CD14-positive monocyte (primary cell): ENCODE data around the gene REN. TPM values are rescaled to one million over a fixed set of nuclear protein-coding genes. Genes with fewer than 3 reads are reported as not detected.

Experiments
- DNase-seq, 3 donors: peaks; one replicate each; pipeline ENCODE4 v3.0.0-alpha.2; 2011 to 2022
- H2AFZ ChIP-seq: 2 replicates; pipeline ENCODE4 v1.6.0; 2012; ENCODE audit warnings: mild to moderate bottlenecking, low read depth, low read length, inconsistent platforms; ENCODE audit not compliant: insufficient read depth, poor library complexity, severe bottlenecking
- H3K27ac ChIP-seq, 2 donors: 1 replicate in 1 of 2; 2 replicates in 1 of 2; pipeline ENCODE4 v1.5.1; 2012 to 2013; ENCODE audit warnings: low read length in 2 of 2, control low read depth in 1 of 2, inconsistent platforms in 1 of 2, low read depth in 1 of 2, mild to moderate bottlenecking in 1 of 2
- H3K27me3 ChIP-seq, 2 donors: one replicate each; pipeline versions ENCODE4 v1.6.0 to v1.6.1; 2011 to 2013; ENCODE audit warnings: low read length in 2 of 2; ENCODE audit not compliant: control insufficient read depth in 2 of 2, insufficient read depth in 2 of 2
- H3K36me3 ChIP-seq, 2 donors: replicated peaks in 1 of 2; 1 replicate in 1 of 2; 2 replicates in 1 of 2; pipeline versions ENCODE4 v1.5.1 to v1.6.1; 2012 to 2013; ENCODE audit warnings: low read length in 2 of 2, control low read depth in 1 of 2, inconsistent platforms in 1 of 2, mild to moderate bottlenecking in 1 of 2; ENCODE audit not compliant: insufficient read depth in 2 of 2, control insufficient read depth in 1 of 2
- H3K4me1 ChIP-seq, 2 donors: 1 replicate in 1 of 2; 2 replicates in 1 of 2; pipeline versions ENCODE4 v1.5.1 to v1.6.1; 2012 to 2013; ENCODE audit warnings: low read length in 2 of 2, control low read depth in 1 of 2, inconsistent platforms in 1 of 2, mild to moderate bottlenecking in 1 of 2, moderate library complexity in 1 of 2; ENCODE audit not compliant: insufficient read depth in 2 of 2, control insufficient read depth in 1 of 2
- H3K4me2 ChIP-seq: replicated peaks from 2 replicates; pipeline ENCODE3; 2012; ENCODE audit warnings: low read length, moderate library complexity, mild to moderate bottlenecking; ENCODE audit not compliant: poor library complexity, severe bottlenecking; ENCODE audit errors: extremely low read depth
- H3K4me3 ChIP-seq, 3 experiments: fragments of 200-600 bp in 1 of 3; sonication (generic) in 1 of 3; replicated peaks in 1 of 3; 1 replicate in 2 of 3; 2 replicates in 1 of 3; pipeline ENCODE4 v1.5.1; 2011 to 2013; ENCODE audit warnings: low read length in 3 of 3, mild to moderate bottlenecking in 3 of 3, control low read depth in 2 of 3, low read depth in 2 of 3, inconsistent platforms in 1 of 3, moderate library complexity in 1 of 3
- H3K79me2 ChIP-seq: 2 replicates; pipeline ENCODE4 v1.6.0; 2012; ENCODE audit warnings: mild to moderate bottlenecking, control low read depth, inconsistent platforms, low read length, moderate library complexity; ENCODE audit not compliant: insufficient read depth
- H3K9ac ChIP-seq: 2 replicates; pipeline ENCODE4 v1.6.0; 2017; ENCODE audit warnings: low read length, mild to moderate bottlenecking; ENCODE audit not compliant: insufficient read depth, poor library complexity, severe bottlenecking
- H3K9me3 ChIP-seq, 2 donors: replicated peaks in 1 of 2; 1 replicate in 1 of 2; 2 replicates in 1 of 2; pipeline versions ENCODE4 v1.5.1 to v1.6.1; 2012 to 2013; ENCODE audit warnings: low read length in 2 of 2, control low read depth in 1 of 2; ENCODE audit not compliant: control insufficient read depth in 1 of 2, insufficient read depth in 1 of 2
- H4K20me1 ChIP-seq: 2 replicates; pipeline ENCODE4 v1.6.0; 2012; ENCODE audit warnings: mild to moderate bottlenecking, low read length, control low read depth, moderate library complexity; ENCODE audit not compliant: insufficient read depth
- H3K27ac Mint-ChIP-seq, 7 donors: one replicate each; pipeline ENCODE4 v1.8.0; 2020; ENCODE audit warnings: mild to moderate bottlenecking in 7 of 7, mixed read lengths in 7 of 7, moderate library complexity in 6 of 7, inconsistent platforms in 2 of 7
- H3K27me3 Mint-ChIP-seq, 3 donors: one replicate each; pipeline ENCODE4 v1.8.0; 2021 to 2022; ENCODE audit warnings: low read depth in 3 of 3, mild to moderate bottlenecking in 3 of 3, mixed read lengths in 3 of 3, moderate library complexity in 3 of 3, inconsistent platforms in 1 of 3
- H3K36me3 Mint-ChIP-seq, 2 donors: one replicate each; pipeline ENCODE4 v1.8.0; 2020; ENCODE audit warnings: mixed read lengths in 2 of 2, inconsistent platforms in 1 of 2, mild to moderate bottlenecking in 1 of 2
- H3K4me1 Mint-ChIP-seq: one replicate; pipeline ENCODE4 v1.8.0; 2020; ENCODE audit warnings: mild to moderate bottlenecking, mixed read lengths
- H3K4me3 Mint-ChIP-seq, 2 donors: one replicate each; pipeline ENCODE4 v1.8.0; 2020; ENCODE audit warnings: mild to moderate bottlenecking in 2 of 2, mixed read lengths in 2 of 2, moderate library complexity in 1 of 2
- H3K9me3 Mint-ChIP-seq, 7 donors: one replicate each; pipeline ENCODE4 v1.8.0; 2020 to 2022; ENCODE audit warnings: mixed read lengths in 7 of 7, mild to moderate bottlenecking in 6 of 7, moderate library complexity in 6 of 7, inconsistent platforms in 2 of 7
- CTCF ChIP-seq: fragments of 200-600 bp; IDR thresholded peaks from one replicate; pipeline ENCODE4 v1.8.0; 2022; ENCODE audit warnings: antibody characterized with exemption, mild to moderate bottlenecking
- WGBS: methylation state at CpG from one replicate; pipeline ENCODE4 v1.1.5; 2013; ENCODE audit warnings: missing lambda C conversion rate; ENCODE audit not compliant: insufficient coverage; 5-methylcytosine and 5-hydroxymethylcytosine counted together
- intact Hi-C, 2 donors: fragments of 100-400 bp; cut with micrococcal nuclease; formaldehyde crosslinking; loops; one replicate each; pipeline versions ENCODE4 v1.15.0 to v1.15.1; 2023
- polyA plus RNA-seq, 3 donors: library from polyadenylated mRNA; depleted of rRNA in 1 of 3; unstranded in 2 of 3; stranded (reverse) in 1 of 3; fragments of 300-500 nt in 2 of 3; fragments of >200 nt in 1 of 3; fragmentation: Illumina TruSeq in 2 of 3; gene quantifications; 1 replicate in 2 of 3; 2 replicates in 1 of 3; pipeline ENCODE4 v1.2.3, GENCODE V29; 2012 to 2021

Gene REN
- polyA plus RNA-seq, 3 donors: not detected

GRCh38 chr1:204126386-204126785 is 39.8 kb downstream of the REN start:
- Mint-ChIP-seq H3K27ac (peak overlapping the region in 1 of 7 donors; percentile 17), H3K4me3 (no peak overlapping the region), H3K27me3 (peaks cover 2 to 7% (median 6%) of the 10 kb centered on the region in 3 donors), H3K4me1 (peaks cover 8% of the 10 kb centered on the region), H3K36me3 (no peaks in the 10 kb centered on the region), H3K9me3 (no peaks in the 10 kb centered on the region)
- Histone ChIP-seq H3K27ac (no peak overlapping the region), H3K9me3 (no peaks in the 10 kb centered on the region), H4K20me1 (no peaks in the 10 kb centered on the region), H3K4me3 (no peak overlapping the region), H3K9ac (no peak overlapping the region), H3K36me3 (no peaks in the 10 kb centered on the region), H3K79me2 (no peaks in the 10 kb centered on the region), H3K4me2 (no peak overlapping the region), H3K4me1 (peaks cover 7 to 8% of the 10 kb centered on the region in 2 donors), H3K27me3 (no peaks in the 10 kb centered on the region), H2AFZ (no peak overlapping the region)
- no peak for TF ChIP-seq CTCF
- WGBS: 94% methylated on average over 8 of the region's 8 CpGs
- DNase-seq: no peak
- intact Hi-C loops: loop anchor here in 1 of 2 donors (5.0 kb wide), 1 partner anchor 264 kb away; the partner anchor contains the start of gene SNRPE

- no peaks in the 10 kb centered on the region for H3K27me3 ChIP-seq
- H3K4me1 ChIP-seq: peaks cover 7 to 8% of the 10 kb centered on the region in 2 donors
- H3K36me3 ChIP-seq: no peaks in the 10 kb centered on the region
- H3K4me2 ChIP-seq: no peak overlapping the region
- intact Hi-C loops: loop anchor here in 1 of 2 donors (5.0 kb wide), 1 partner anchor 264 kb away; the partner anchor contains the start of gene SNRPE
- TF ChIP-seq CTCF: no peak
- H2AFZ ChIP-seq: no peak overlapping the region
- H3K27me3 Mint-ChIP-seq: peaks cover 2 to 7% (median 6%) of the 10 kb centered on the region in 3 donors
- no peak overlapping the region for H3K4me3 ChIP-seq
- H3K4me3 Mint-ChIP-seq: no peak overlapping the region
- no peaks in the 10 kb centered on the region for H3K36me3 Mint-ChIP-seq
- no peaks in the 10 kb centered on the region for H3K79me2 ChIP-seq
- H3K27ac Mint-ChIP-seq: no peak overlapping the region
- DNase-seq: no peak
- no peaks in the 10 kb centered on the region for H3K9me3 ChIP-seq
- no peak overlapping the region for H3K27ac ChIP-seq
- 98% methylated on average over 18 of the region's 18 CpGs for WGBS
- no peaks in the 10 kb centered on the region for H3K9me3 Mint-ChIP-seq
- H3K9ac ChIP-seq: no peak overlapping the region
- H4K20me1 ChIP-seq: no peaks in the 10 kb centered on the region
- H3K4me1 Mint-ChIP-seq: peaks cover 8% of the 10 kb centered on the region
Measured at GRCh38 chr1:204125759-204126351, 40.3 kb downstream of the REN start.
